ENCODE data around the gene ADCY9.
"Not testable (repeated sequence)": the region's sequence is repeated elsewhere in the genome, so short reads cannot be mapped to it uniquely, and the experiment has no call there.

ADCY9 gene

GRCh38 chr16:4036952-4037351, 79.3 kb downstream of the ADCY9 start:
- not testable (repeated sequence) for DNase-seq (ENCODE audit: low read depth in 2 of 3, low spot score in 1 of 3)

- no peak for DNase-seq (ENCODE audit: low read depth in 2 of 3, low spot score in 1 of 3)
Measured at GRCh38 chr16:4034963-4035362, 81.3 kb downstream of the ADCY9 start.

- no peak for DNase-seq (ENCODE audit: low read depth in 2 of 3, low spot score in 1 of 3)
Measured at GRCh38 chr16:4033951-4034350, 82.3 kb downstream of the ADCY9 start.

GRCh38 chr16:4032768-4033167, 83.5 kb downstream of the ADCY9 start:
- no peak for DNase-seq (ENCODE audit: low read depth in 2 of 3, low spot score in 1 of 3)

GRCh38 chr16:4028144-4028543, 88.1 kb downstream of the ADCY9 start:
- no peak for DNase-seq (ENCODE audit: low read depth in 2 of 3, low spot score in 1 of 3)

- no peak for DNase-seq (ENCODE audit: low read depth in 2 of 3, low spot score in 1 of 3)
Measured at GRCh38 chr16:4026854-4027253, 89.4 kb downstream of the ADCY9 start.

- DNase-seq (ENCODE audit: low read depth in 2 of 3, low spot score in 1 of 3) = no peak
Measured at GRCh38 chr16:4025428-4025827, 90.8 kb downstream of the ADCY9 start.

- DNase-seq (ENCODE audit: low read depth in 2 of 3, low spot score in 1 of 3) = no peak
Measured at GRCh38 chr16:4021916-4022315, 94.3 kb downstream of the ADCY9 start.

GRCh38 chr16:4021070-4021779, 95.0 kb downstream of the ADCY9 start:
- DNase-seq (ENCODE audit: low read depth in 2 of 3, low spot score in 1 of 3) = no peak

GRCh38 chr16:4019371-4019791, 96.9 kb downstream of the ADCY9 start:
- no peak for DNase-seq (ENCODE audit: low read depth in 2 of 3, low spot score in 1 of 3)

GRCh38 chr16:4018391-4018790, 97.9 kb downstream of the ADCY9 start:
- DNase-seq (ENCODE audit: low read depth in 2 of 3, low spot score in 1 of 3) = no peak

- no peak for DNase-seq (ENCODE audit: low read depth in 2 of 3, low spot score in 1 of 3)
Measured at GRCh38 chr16:4017807-4018206, 98.4 kb downstream of the ADCY9 start.

GRCh38 chr16:4016658-4017057, 99.6 kb downstream of the ADCY9 start:
- no peak for DNase-seq (ENCODE audit: low read depth in 2 of 3, low spot score in 1 of 3)

- DNase-seq (ENCODE audit: low read depth in 2 of 3, low spot score in 1 of 3) = no peak
Measured at GRCh38 chr16:4016005-4016352, 100.3 kb downstream of the ADCY9 start.

GRCh38 chr16:4015275-4016004, 100.8 kb downstream of the ADCY9 start:
- DNase-seq (ENCODE audit: low read depth in 2 of 3, low spot score in 1 of 3) = no peak

GRCh38 chr16:4011940-4012629, 104.2 kb downstream of the ADCY9 start:
- no peak for DNase-seq (ENCODE audit: low read depth in 2 of 3, low spot score in 1 of 3)

- DNase-seq (ENCODE audit: low read depth in 2 of 3, low spot score in 1 of 3) = no peak
Measured at GRCh38 chr16:4011225-4011939, 104.9 kb downstream of the ADCY9 start.

- no peak for DNase-seq (ENCODE audit: low read depth in 2 of 3, low spot score in 1 of 3)
Measured at GRCh38 chr16:4010225-4011158, 105.8 kb downstream of the ADCY9 start.

- DNase-seq (ENCODE audit: low read depth in 2 of 3, low spot score in 1 of 3) = no peak
Measured at GRCh38 chr16:4009177-4009576, 107.1 kb downstream of the ADCY9 start.

GRCh38 chr16:4008116-4008515, 108.1 kb downstream of the ADCY9 start:
- DNase-seq (ENCODE audit: low read depth in 2 of 3, low spot score in 1 of 3) = no peak

All from stimulated activated CD4-positive, alpha-beta T cell treated with anti-CD3 and anti-CD28 coated beads, Interleukin-12 subunit alpha, Interleukin-12 subunit beta, amount 100 ng/mL, for 48 hours (primary cell).